K562 (cell line): ENCODE data around the gene CBL. TPM values are rescaled to one million over a fixed set of nuclear protein-coding genes. Genes with fewer than 3 reads are reported as not detected.
A peak's percentile ranks its signal among the peaks of the same experiment; 100 is the strongest.

Experiments
- CBX5 ChIP-seq: IDR thresholded peaks from 2 replicates; pipeline ENCODE4 v1.6.1; 2014; ENCODE audit warnings: low read depth, borderline replicate concordance
- CEBPZ ChIP-seq: fragments of 150-350 bp; IDR thresholded peaks from 2 replicates; pipeline ENCODE4 v1.6.1; 2014; ENCODE audit warnings: low read depth, mild to moderate bottlenecking, low read length, borderline replicate concordance
- CGGBP1 ChIP-seq: fragments of 250-450 bp; sonication (Bioruptor Pico); IDR thresholded peaks from 2 replicates; pipeline ENCODE4 v1.9.0; 2021; ENCODE audit warnings: mild to moderate bottlenecking
- GABPA ChIP-seq: fragments of 200-800 bp; sonication (Bioruptor generic); conservative IDR thresholded peaks from 2 replicates; pipeline ENCODE4 v1.6.1; 2016; ENCODE audit warnings: low read depth, missing genetic modification characterization, missing compliant biosample characterization
- GTF2F1 ChIP-seq: IDR thresholded peaks from 2 replicates; pipeline ENCODE4 v1.6.1; 2011; ENCODE audit warnings: low read depth, low read length, improper control_type of control experiment
- HMG20B ChIP-seq: fragments of 250-450 bp; sonication (Bioruptor Pico); IDR thresholded peaks from 2 replicates; pipeline ENCODE4 v1.5.0; 2021; ENCODE audit warnings: mild to moderate bottlenecking
- MCM2 ChIP-seq: fragments of 450-650 bp; IDR thresholded peaks from 2 replicates; pipeline ENCODE4 v1.6.1; 2017; ENCODE audit warnings: low read depth, mild to moderate bottlenecking
- NELFE ChIP-seq: IDR thresholded peaks from 2 replicates; pipeline ENCODE4 v1.6.1; 2011; ENCODE audit warnings: mild to moderate bottlenecking; ENCODE audit not compliant: insufficient read depth, insufficient read length
- PHF8 ChIP-seq: fragments of 200-600 bp; sonication (generic); IDR thresholded peaks from 2 replicates; pipeline ENCODE4 v1.6.1; 2012; ENCODE audit warnings: mixed run types, mild to moderate bottlenecking, inconsistent platforms, low read length, moderate library complexity, borderline replicate concordance
- PTRF ChIP-seq: fragments of 450-650 bp; IDR thresholded peaks from 2 replicates; pipeline ENCODE4 v1.6.1; 2016; ENCODE audit warnings: mild to moderate bottlenecking, missing genetic modification characterization, missing compliant biosample characterization
- SAFB2 ChIP-seq: fragments of 200-400 bp; formaldehyde crosslinking; IDR thresholded peaks from 2 replicates; pipeline ENCODE4 v1.6.1; 2018; ENCODE audit warnings: borderline replicate concordance, low read length, low read depth, moderate library complexity; ENCODE audit not compliant: severe bottlenecking
- TRIM28 ChIP-seq: fragments of 450-650 bp; IDR thresholded peaks from 2 replicates; pipeline ENCODE4 v1.6.1; 2017
- U2AF1 ChIP-seq: fragments of 200-400 bp; formaldehyde crosslinking; optimal IDR thresholded peaks from 2 replicates; pipeline ENCODE3; 2017; ENCODE audit warnings: mild to moderate bottlenecking, low read depth, low read length, moderate library complexity
- ZBTB12 ChIP-seq: fragments of 250-450 bp; sonication (Bioruptor Pico); IDR thresholded peaks from 2 replicates; pipeline ENCODE4 v1.4.0; 2020
- ZBTB26 ChIP-seq: fragments of 450-650 bp; formaldehyde crosslinking; IDR thresholded peaks from 2 replicates; pipeline ENCODE4 v1.4.0; 2022; ENCODE audit warnings: missing genetic modification characterization
- ZBTB5 ChIP-seq: fragments of 450-650 bp; IDR thresholded peaks from 2 replicates; pipeline ENCODE4 v1.6.1; 2017; ENCODE audit warnings: antibody characterized with exemption
- ZNF717 ChIP-seq: fragments of 250-450 bp; sonication (Bioruptor Pico); IDR thresholded peaks from 2 replicates; pipeline ENCODE4 v1.5.0; 2021
- polyA plus RNA-seq, 8 experiments: library from polyadenylated mRNA; depleted of rRNA in 4 of 8; stranded (reverse) in 5 of 8; unstranded in 3 of 8; fragments of >200 nt; fragmentation: Nextera tagmentation in 2 of 8; fragmentation: Illumina TruSeq in 1 of 8; extraction: Ambion mirVana in 2 of 8; extraction: Trizol in 1 of 8; gene quantifications; 2 replicates each; pipeline versions ENCODE4 v1.2.1 to v1.2.3, GENCODE V29; 2011 to 2014; ENCODE audit warnings: inconsistent platforms in 1 of 8, missing spikeins in 1 of 8
- total RNA-seq, 7 experiments: library from RNA; depleted of rRNA in 6 of 7; stranded (reverse); fragments of >200 nt in 6 of 7; fragmentation: Illumina TruSeq in 2 of 7; extraction: Trizol in 2 of 7; gene quantifications; 2 replicates each; pipeline versions ENCODE4 v1.2.1 to v1.2.3, GENCODE V29; 2011 to 2021; ENCODE audit warnings: low replicate concordance in 1 of 7

The CBL gene
- total and polyA plus RNA-seq, 9 of the 15 experiments (the other 6 are each of a cell fraction or from before 2014, with no cell fraction given) = 3.2 to 24.9 (median 9.9) TPM

GRCh38 chr11:119334174-119334930 is 128.2 kb downstream of the CBL start, which contains the start of gene RNF26 (continued):
- peak; percentile 77 for TF ChIP-seq ZBTB12 (CRISPR knock-in tag)
- no peak for TF ChIP-seq ZBTB5
- TF ChIP-seq PTRF (tag) = no peak
- TF ChIP-seq ZBTB26 (CRISPR knock-in tag) = no peak
- TF ChIP-seq U2AF1 = no peak
- no peak for TF ChIP-seq CEBPZ
- no peak for TF ChIP-seq GABPA
- TF ChIP-seq MCM2 = no peak
- TF ChIP-seq NELFE = no peak
- no peak for TF ChIP-seq ZNF717 (CRISPR knock-in tag)
- TF ChIP-seq CGGBP1 (CRISPR knock-in tag) = no peak
- TF ChIP-seq GTF2F1 = peak; percentile 26; the same call in 1 of the 2 replicates
- TF ChIP-seq SAFB2 = no peak
- no peak for TF ChIP-seq CBX5
- TF ChIP-seq TRIM28 = no peak
- TF ChIP-seq PHF8 = peak; percentile 75; the same call in 1 of the 2 replicates
- TF ChIP-seq HMG20B (CRISPR knock-in tag) = no peak
